ENCODE measurements around the gene B2M.
"Not testable (repeated sequence)": the region's sequence is repeated elsewhere in the genome, so short reads cannot be mapped to it uniquely, and the experiment has no call there.

The B2M gene

GRCh38 chr15:44670087-44670950, 41.0 kb upstream of the B2M start:
- DNase-seq (ENCODE audit: insufficient read length, low spot score) (no peak), FAIRE-seq (no peak)
- TF ChIP-seq TAF1 (IDR thresholded peaks at IDR 0.05; ENCODE audit: low read depth, low read length) (no peak), SPI1 (IDR thresholded peaks at IDR 0.05; ENCODE audit: low read depth, low read length) (peak; percentile 91)

DNA sequence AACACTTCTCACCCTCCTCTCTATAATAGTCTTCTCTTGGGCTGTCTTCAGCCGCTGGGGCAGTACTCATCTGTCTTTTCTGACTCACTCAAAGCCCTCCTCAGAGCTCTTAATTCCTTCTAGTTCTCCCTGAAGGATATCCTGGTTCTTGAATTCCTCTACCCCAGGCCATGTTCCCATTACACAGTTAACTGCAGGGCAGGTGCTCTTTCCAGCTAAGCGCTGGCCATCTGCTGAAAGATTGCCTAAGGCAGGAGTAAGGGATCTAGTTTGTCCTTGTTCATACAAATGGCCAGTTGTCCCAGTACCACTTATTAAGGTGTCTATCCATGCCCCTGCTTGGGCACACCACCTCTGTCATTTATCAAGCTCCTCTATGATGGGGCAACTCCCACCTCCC, 37.7 kb upstream of the B2M start:
- TF ChIP-seq TAF1 (IDR thresholded peaks at IDR 0.05; ENCODE audit: low read depth, low read length) (no peak), POLR2AphosphoS5 (IDR thresholded peaks at IDR 0.05; ENCODE audit: low read depth, low read length) (no peak), PAX5 (IDR thresholded peaks at IDR 0.05; ENCODE audit: insufficient read depth, low read length, severe bottlenecking) (no peak), SPI1 (IDR thresholded peaks at IDR 0.05; ENCODE audit: low read depth, low read length) (no peak), POU2F2 (IDR thresholded peaks at IDR 0.05; ENCODE audit: low read depth, low read length) (no peak), POLR2A (IDR thresholded peaks at IDR 0.05; ENCODE audit: low read depth, low read length) (no peak)
- FAIRE-seq (no peak), DNase-seq (ENCODE audit: insufficient read length, low spot score) (no peak)

GRCh38 chr15:44675911-44676310, 35.4 kb upstream of the B2M start:
- DNase-seq (ENCODE audit: insufficient read length, low spot score) (no peak), FAIRE-seq (no peak)
- TF ChIP-seq TAF1 (IDR thresholded peaks at IDR 0.05; ENCODE audit: low read depth, low read length) (no peak), SPI1 (IDR thresholded peaks at IDR 0.05; ENCODE audit: low read depth, low read length) (peak; percentile 64), POU2F2 (IDR thresholded peaks at IDR 0.05; ENCODE audit: low read depth, low read length) (no peak)

GRCh38 chr15:44676676-44677075, 34.6 kb upstream of the B2M start:
- FAIRE-seq: peak; percentile 92

DNA sequence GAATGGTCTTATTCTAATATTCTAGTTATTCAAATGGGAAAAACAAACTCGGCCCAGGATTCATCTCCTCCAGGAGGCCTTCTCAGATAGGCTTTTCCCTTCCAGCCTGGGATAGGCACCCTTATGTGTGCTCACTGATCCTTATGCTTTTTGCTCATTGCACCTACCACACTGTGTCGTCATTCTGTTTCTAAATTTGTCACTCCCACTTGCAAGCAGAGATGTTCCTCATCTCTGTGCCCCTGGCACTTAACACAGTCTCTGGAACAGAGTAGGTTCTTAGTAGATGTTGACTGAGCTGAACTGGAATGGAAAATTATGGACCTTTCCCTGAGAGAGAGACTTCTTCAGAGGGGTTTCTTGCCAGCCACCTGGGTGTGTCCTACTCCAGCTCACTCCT, 29.1 kb upstream of the B2M start:
- FAIRE-seq (peak; percentile 13), DNase-seq (ENCODE audit: insufficient read length, low spot score) (no peak)
- TF ChIP-seq TAF1 (IDR thresholded peaks at IDR 0.05; ENCODE audit: low read depth, low read length) (no peak), POU2F2 (IDR thresholded peaks at IDR 0.05; ENCODE audit: low read depth, low read length) (no peak), SPI1 (IDR thresholded peaks at IDR 0.05; ENCODE audit: low read depth, low read length) (no peak), POLR2A (IDR thresholded peaks at IDR 0.05; ENCODE audit: low read depth, low read length) (no peak), POLR2AphosphoS5 (IDR thresholded peaks at IDR 0.05; ENCODE audit: low read depth, low read length) (no peak), PAX5 (IDR thresholded peaks at IDR 0.05; ENCODE audit: insufficient read depth, low read length, severe bottlenecking) (no peak)

More at GRCh38 chr15:44676676-44677075, 34.6 kb upstream of the B2M start:
- no peak for TF ChIP-seq TAF1 (IDR thresholded peaks at IDR 0.05; ENCODE audit: low read depth, low read length)
- TF ChIP-seq PAX5 (IDR thresholded peaks at IDR 0.05; ENCODE audit: insufficient read depth, low read length, severe bottlenecking): no peak
- peak; percentile 68; the same call in 1 of the 2 replicates for TF ChIP-seq POU2F2 (IDR thresholded peaks at IDR 0.05; ENCODE audit: low read depth, low read length)
- no peak for DNase-seq (ENCODE audit: insufficient read length, low spot score)

DNA sequence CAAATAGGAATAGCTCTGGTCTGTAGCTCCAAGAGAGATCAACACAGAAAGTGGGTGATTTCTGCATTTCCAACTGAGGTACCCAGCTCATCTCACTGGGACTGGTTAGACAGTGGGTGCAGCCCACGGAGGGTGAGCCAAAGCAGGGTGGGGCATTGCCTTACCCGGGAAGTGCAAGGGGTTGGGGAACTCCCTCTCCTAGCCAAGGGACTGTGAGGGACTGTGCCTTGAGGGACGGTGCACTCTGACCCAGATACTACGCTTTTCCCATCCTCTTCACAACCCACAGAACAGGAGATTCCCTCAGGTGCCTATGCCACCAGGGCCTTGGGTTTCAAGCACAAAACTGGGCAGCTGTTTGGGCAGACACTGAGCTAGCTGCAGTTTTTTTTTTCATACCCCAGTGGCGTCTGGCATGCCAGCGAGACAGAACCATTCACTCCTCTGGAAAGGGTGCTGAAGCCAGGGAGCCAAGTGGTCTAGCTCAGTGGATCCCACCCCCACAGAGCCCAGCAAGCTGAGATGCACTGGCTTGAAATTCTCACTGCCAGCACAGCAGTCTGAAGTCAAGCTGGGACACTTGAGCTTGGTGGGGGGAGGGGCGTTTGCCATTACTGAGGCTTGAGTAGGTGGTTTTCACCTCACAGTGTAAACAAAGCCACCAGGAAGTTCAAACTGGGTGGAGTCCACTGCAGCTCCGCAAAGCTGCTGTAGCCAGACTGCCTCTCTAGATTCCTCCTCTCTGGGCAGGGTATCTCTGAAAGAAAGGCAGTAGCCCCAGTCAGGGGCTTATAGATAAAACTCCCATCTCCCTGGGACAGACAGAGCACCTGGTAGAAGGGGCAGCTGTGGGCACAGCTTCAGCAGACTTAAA, 28.3 kb upstream of the B2M start:
- not testable (repeated sequence) for DNase-seq (ENCODE audit: insufficient read length, low spot score)
- FAIRE-seq: peak; percentile 72

GRCh38 chr15:44689318-44689717, 22.0 kb upstream of the B2M start:
- DNase-seq (ENCODE audit: insufficient read length, low spot score); FAIRE-seq: not testable (repeated sequence)

GRCh38 chr15:44690245-44690644, 21.1 kb upstream of the B2M start:
- not testable (repeated sequence) for DNase-seq (ENCODE audit: insufficient read length, low spot score); FAIRE-seq

- TF ChIP-seq PAX5 (IDR thresholded peaks at IDR 0.05; ENCODE audit: insufficient read depth, low read length, severe bottlenecking) (no peak), TAF1 (IDR thresholded peaks at IDR 0.05; ENCODE audit: low read depth, low read length) (no peak), POLR2A (IDR thresholded peaks at IDR 0.05; ENCODE audit: low read depth, low read length) (no peak), POU2F2 (IDR thresholded peaks at IDR 0.05; ENCODE audit: low read depth, low read length) (no peak), SPI1 (IDR thresholded peaks at IDR 0.05; ENCODE audit: low read depth, low read length) (no peak), POLR2AphosphoS5 (IDR thresholded peaks at IDR 0.05; ENCODE audit: low read depth, low read length) (no peak)
- FAIRE-seq (no peak), DNase-seq (ENCODE audit: insufficient read length, low spot score) (no peak)
Measured at GRCh38 chr15:44692659-44693058, 18.7 kb upstream of the B2M start.

GRCh38 chr15:44694416-44694815, 16.9 kb upstream of the B2M start:
- no peak for FAIRE-seq
- TF ChIP-seq TAF1 (IDR thresholded peaks at IDR 0.05; ENCODE audit: low read depth, low read length) (no peak), POLR2AphosphoS5 (IDR thresholded peaks at IDR 0.05; ENCODE audit: low read depth, low read length) (no peak), SPI1 (IDR thresholded peaks at IDR 0.05; ENCODE audit: low read depth, low read length) (no peak), POU2F2 (IDR thresholded peaks at IDR 0.05; ENCODE audit: low read depth, low read length) (no peak), POLR2A (IDR thresholded peaks at IDR 0.05; ENCODE audit: low read depth, low read length) (no peak), PAX5 (IDR thresholded peaks at IDR 0.05; ENCODE audit: insufficient read depth, low read length, severe bottlenecking) (no peak)
- no peak for DNase-seq (ENCODE audit: insufficient read length, low spot score)
